ENCODE measurements around the gene TPPP2. TPM values are rescaled to one million over a fixed set of nuclear protein-coding genes. Genes with fewer than 3 reads are reported as not detected.
A peak's percentile ranks its signal among the peaks of the same experiment; 100 is the strongest.

The TPPP2 gene
- total RNA-seq, 4 donors from 2014 or later, result not detected

GRCh38 chr14:21043974-21044618, 14.1 kb downstream of the TPPP2 start:
- TF ChIP-seq POLR2A (IDR thresholded peaks at IDR 0.05), result no peak
- TF ChIP-seq POLR2AphosphoS5 (IDR thresholded peaks at IDR 0.05), result no peak
- no peak for TF ChIP-seq EP300 (IDR thresholded peaks at IDR 0.05)
- TF ChIP-seq CTCF (IDR thresholded peaks at IDR 0.05), result no peak
- no peaks in the 10 kb centered on the region for H3K27me3 ChIP-seq
- H3K27ac ChIP-seq, result peak overlapping the region in 1 of 4 donors; percentile 10
- H3K36me3 ChIP-seq, result no peaks in the 10 kb centered on the region
- H3K9me3 ChIP-seq, result no peaks in the 10 kb centered on the region
- WGBS, 2 donors (ENCODE audit: low coverage in 1 of 2), result 27 to 49% methylated on average over 2 to 6 of the region's 6 CpGs
- H3K4me1 ChIP-seq, result peaks cover 8 to 36% (median 9%) of the 10 kb centered on the region in 3 donors
- ATAC-seq, result no peak
- H3K4me3 ChIP-seq, result no peak overlapping the region

GRCh38 chr14:21047378-21047781, 17.4 kb downstream of the TPPP2 start:
- 57 to 61% methylated on average over 2 of the region's 2 CpGs for WGBS, 2 donors (ENCODE audit: low coverage in 1 of 2)
- Histone ChIP-seq H3K9me3 (no peaks in the 10 kb centered on the region), H3K27ac (no peak overlapping the region)

GRCh38 chr14:21048638-21049037, 18.6 kb downstream of the TPPP2 start:
- H3K9me3 ChIP-seq, result no peaks in the 10 kb centered on the region
- 67 to 100% methylated on average over 1 to 2 of the region's 2 CpGs for WGBS, 2 donors (ENCODE audit: low coverage in 1 of 2)
- no peaks in the 10 kb centered on the region for H3K36me3 ChIP-seq
- no peaks in the 10 kb centered on the region for H3K27me3 ChIP-seq
- no peak for TF ChIP-seq POLR2A (IDR thresholded peaks at IDR 0.05)
- TF ChIP-seq CTCF (IDR thresholded peaks at IDR 0.05), result no peak
- no peak for TF ChIP-seq EP300 (IDR thresholded peaks at IDR 0.05)
- TF ChIP-seq POLR2AphosphoS5 (IDR thresholded peaks at IDR 0.05), result no peak
- no peak overlapping the region for H3K27ac ChIP-seq
- H3K4me1 ChIP-seq, result peaks cover 0 to 12% (median 0%) of the 10 kb centered on the region in 3 donors
- no peak overlapping the region for H3K4me3 ChIP-seq
- ATAC-seq, result no peak

More at GRCh38 chr14:21047378-21047781, 17.4 kb downstream of the TPPP2 start:
- Histone ChIP-seq H3K27me3 (no peaks in the 10 kb centered on the region), H3K36me3 (no peaks in the 10 kb centered on the region), H3K4me1 (peaks cover 0 to 23% (median 0%) of the 10 kb centered on the region in 3 donors), H3K4me3 (no peak overlapping the region)
- TF ChIP-seq POLR2A (IDR thresholded peaks at IDR 0.05) (no peak), EP300 (IDR thresholded peaks at IDR 0.05) (no peak), POLR2AphosphoS5 (IDR thresholded peaks at IDR 0.05) (no peak), CTCF (IDR thresholded peaks at IDR 0.05) (no peak)
- ATAC-seq, result no peak

- H3K36me3 ChIP-seq, result no peaks in the 10 kb centered on the region
- no peak for TF ChIP-seq EP300 (IDR thresholded peaks at IDR 0.05)
- no peak overlapping the region for H3K27ac ChIP-seq
- ATAC-seq, result no peak
- 64 to 85% methylated on average over 2 to 3 of the region's 3 CpGs for WGBS, 2 donors (ENCODE audit: low coverage in 1 of 2)
- H3K9me3 ChIP-seq, result no peaks in the 10 kb centered on the region
- peaks cover 0 to 6% (median 0%) of the 10 kb centered on the region in 3 donors for H3K4me1 ChIP-seq
- H3K4me3 ChIP-seq, result no peak overlapping the region
- no peaks in the 10 kb centered on the region for H3K27me3 ChIP-seq
Observed at GRCh38 chr14:21049271-21049673, 19.3 kb downstream of the TPPP2 start.

- no peak for ATAC-seq
- H3K27ac ChIP-seq, result no peak overlapping the region
- no peak overlapping the region for H3K4me3 ChIP-seq
- no peaks in the 10 kb centered on the region for H3K9me3 ChIP-seq
- TF ChIP-seq EP300 (IDR thresholded peaks at IDR 0.05) (no peak), POLR2AphosphoS5 (IDR thresholded peaks at IDR 0.05) (no peak), POLR2A (IDR thresholded peaks at IDR 0.05) (no peak), CTCF (IDR thresholded peaks at IDR 0.05) (no peak)
- no peaks in the 10 kb centered on the region for H3K36me3 ChIP-seq
- WGBS, 2 donors (ENCODE audit: low coverage in 1 of 2), result 61 to 72% methylated on average over 3 of the region's 3 CpGs
- H3K27me3 ChIP-seq, result no peaks in the 10 kb centered on the region
- peaks cover 0 to 5% (median 0%) of the 10 kb centered on the region in 3 donors for H3K4me1 ChIP-seq
Observed at GRCh38 chr14:21050597-21050996, 20.6 kb downstream of the TPPP2 start.

Data from gastroesophageal sphincter (tissue), 4 donors.